GM21723 (cell line): ENCODE results near the gene STRN4.
A peak's percentile ranks its signal among the peaks of the same experiment; 100 is the strongest.
"Not testable (repeated sequence)": the region's sequence is repeated elsewhere in the genome, so short reads cannot be mapped to it uniquely, and the experiment has no call there.

ENCODE experiments used
- ATAC-seq: cut with Tn5 transposase; IDR thresholded peaks from one replicate; pipeline ENCODE4 v1.9.1; 2021; ENCODE audit warnings: mild to moderate bottlenecking, moderate library complexity; ENCODE audit not compliant: unreplicated experiment

STRN4 gene

DNA sequence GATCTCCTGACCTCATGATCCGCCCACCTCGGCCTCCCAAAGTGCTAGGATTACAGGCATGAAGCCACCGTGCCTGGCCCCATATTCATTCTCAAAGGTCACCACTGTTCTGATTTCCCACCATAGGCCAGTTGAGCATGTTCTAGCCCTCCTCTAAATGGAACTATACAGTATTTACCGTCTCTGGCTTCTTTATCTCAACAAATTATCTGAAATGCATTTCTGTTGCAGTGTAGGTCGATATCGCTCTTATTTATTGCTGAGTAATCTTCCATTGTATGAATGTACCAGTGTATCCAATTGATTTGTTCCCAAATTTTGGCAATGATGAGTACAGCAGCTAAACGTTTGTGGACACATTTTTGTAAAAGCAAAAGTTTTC lies 26.8 kb upstream of the STRN4 start:
- ATAC-seq: no peak

DNA sequence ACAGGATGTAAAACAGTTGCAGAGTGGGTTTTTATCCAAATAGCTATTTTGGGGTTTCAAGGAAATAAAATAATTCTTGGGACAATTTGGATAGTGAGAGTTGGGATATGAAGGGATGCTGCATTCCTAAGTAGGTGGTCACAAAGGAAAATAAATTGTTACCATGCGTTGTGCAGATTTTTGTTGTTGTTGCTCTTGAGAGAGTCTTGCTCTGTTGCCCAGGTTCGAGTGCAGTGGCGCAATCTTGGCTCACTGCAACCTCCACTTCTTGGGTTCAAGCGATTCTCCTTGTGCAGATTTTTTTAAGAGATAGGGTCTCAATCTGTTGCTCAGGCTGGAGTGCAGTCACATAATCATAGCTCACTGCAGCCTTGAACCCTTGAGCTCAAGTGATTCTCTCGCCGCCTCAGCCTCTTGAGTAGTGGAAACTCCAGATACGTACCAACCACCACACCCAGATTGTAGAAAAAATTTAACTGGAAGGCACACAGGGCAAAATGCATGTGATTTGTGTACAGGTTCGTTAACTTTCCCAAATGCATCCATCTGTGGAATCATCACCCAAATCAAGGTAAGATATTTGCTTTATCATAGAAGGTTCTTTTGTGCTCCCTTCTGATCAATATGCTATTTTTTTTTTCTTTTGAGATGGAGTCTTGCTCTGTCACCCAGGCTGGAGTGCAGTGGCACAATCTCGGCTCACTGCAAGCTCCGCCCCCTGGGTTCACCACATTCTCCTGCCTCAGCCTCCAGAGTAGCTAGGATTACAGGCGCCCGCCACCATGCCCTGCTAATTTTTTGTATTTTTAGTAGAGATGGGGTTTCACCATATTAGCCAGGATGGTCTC lies 26.1 kb upstream of the STRN4 start:
- ATAC-seq: no peak

DNA sequence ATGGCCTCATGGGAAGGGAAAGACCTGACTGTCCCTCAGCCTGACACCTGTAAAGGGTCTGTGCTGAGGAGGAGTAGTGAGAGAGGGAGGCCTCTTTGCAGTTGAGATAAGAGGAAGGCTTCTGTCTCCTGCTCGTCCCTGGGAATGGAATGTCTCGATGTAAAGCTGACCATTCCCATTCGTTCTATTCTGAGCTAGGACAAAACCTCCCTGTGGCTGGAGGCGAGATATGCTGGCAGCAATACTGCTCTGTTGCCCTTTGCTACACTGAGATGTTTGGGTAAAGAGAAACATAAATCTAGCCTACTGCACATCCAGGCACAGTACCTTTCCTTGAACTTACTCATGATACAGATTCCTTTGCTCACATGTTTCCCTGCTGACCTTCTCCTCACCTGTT lies 22.5 kb upstream of the STRN4 start:
- ATAC-seq: not testable (repeated sequence)

DNA sequence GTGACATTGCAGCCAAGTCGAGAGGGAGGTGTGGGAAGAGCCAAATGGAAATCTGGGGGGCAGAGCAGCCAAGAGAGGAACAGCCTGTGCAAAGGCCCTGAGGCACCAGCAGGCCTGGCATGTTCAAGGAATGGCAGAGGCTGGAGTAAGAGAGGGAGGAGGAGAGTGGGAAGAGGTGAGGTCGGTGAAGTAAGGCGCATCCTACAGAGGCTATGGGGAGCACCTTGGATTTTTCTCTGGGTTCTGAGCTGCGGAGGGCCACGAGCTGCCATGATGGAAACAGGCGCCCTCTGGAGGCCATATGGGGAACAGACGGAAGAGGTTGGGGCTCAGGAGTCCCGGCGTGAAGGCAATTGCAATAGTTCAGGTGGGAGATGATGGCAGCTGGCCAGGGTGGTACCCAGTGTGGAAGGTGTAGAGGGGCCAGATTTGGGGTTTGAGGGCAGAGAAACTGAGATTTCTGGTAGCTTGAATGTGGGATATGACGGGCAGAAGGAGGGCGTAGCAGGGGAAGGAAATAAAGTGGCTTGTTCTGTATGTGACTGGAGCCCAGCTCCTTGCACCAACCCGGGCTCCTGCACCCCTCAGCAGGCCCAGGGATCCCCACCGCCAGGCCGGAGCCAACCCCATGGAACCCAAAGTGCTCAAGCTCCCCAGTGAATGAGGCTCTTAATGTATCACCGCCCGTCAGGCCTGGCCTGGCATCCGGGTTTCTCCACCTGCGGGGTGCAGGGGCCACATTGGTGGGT lies 20.5 kb upstream of the STRN4 start:
- ATAC-seq: no peak

DNA sequence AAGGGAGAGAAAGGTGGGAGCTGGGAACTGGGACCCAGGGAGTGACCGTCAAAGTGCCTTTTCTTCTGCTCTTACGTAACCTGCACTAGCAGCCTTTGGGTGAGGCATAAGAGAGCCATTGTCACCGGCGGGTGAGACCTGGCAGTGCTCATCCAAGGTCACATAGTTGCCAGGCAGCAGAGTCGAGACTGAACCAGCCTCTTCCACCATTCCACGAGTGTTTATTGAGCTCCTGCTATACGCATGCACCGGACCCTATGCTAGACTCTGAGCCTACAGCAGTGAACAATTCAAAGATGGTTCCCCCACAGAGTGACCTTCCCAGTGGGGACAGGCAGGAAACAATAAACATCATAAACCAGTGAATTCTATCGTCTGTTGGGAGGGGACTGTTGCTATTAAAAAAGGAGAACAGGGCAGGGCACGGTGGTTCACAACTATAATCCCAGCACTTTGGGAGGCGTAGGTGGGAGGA lies 18.6 kb upstream of the STRN4 start:
- ATAC-seq: no peak

DNA sequence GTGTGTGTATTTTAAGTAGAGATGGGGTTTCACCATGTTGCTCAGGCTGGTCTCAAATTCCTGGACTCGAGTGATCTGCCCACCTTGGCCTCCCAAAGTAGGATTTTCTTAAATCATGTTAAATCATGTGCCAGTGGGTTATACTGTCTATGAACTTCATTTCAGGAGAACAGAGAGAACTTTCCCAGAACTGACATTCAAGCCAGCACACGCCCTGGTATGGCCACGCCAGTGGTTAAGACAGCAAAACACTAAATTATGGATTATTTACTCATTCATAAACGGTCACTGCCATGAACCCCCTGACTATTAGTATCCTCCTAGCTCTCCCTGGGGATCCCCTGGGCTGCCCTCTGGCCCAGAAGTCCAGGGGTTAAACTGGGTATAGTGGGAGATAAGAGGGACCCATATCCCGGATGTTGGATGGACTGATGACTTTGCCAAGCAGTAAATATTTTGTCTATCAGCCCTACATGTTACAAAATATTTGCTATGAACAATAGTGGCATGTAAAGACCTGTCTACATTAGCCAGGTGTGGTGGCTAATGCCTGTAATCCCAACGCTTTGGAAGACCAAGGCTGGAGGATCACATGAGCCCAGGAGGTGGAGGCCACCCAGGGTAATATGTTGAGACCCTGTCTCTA lies 16.1 kb upstream of the STRN4 start:
- ATAC-seq: no peak

DNA sequence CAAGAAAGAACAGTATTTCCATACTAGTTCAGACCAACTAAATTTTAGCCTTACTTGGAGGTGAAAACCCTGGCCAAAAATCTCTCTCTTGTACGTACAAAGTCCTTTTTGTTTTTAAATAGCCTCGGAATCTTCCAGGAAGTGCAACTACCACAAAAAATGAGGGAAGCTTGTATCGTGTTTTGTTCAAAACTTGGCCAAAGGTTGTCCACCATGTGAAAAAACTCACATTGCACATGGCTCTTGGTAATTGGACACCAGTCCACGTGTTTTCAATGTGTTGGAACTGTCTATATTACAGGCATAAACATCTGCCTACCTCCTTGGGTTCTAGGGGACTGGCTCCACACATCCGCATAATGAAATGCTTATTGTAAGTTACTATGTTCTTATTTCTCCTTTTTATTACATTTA lies 15.2 kb upstream of the STRN4 start:
- ATAC-seq: no peak

DNA sequence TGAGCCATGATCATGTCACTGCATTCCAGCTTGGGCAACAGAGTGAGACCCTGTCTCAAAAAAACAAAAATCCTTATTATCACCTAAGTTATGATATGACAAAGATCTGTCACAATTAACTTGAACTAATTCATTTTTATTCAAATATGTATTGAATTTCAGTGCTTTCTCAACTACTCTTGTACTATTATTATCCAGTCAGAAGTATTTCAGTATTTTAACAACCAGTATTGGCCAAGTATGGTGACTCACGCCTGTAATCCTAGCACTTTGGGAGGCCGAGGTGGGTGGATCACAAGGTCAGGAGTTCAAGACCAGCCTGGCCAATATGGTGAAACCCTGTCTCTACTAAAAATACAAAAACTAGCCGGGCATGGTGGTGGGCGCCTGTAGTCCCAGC lies 14.6 kb upstream of the STRN4 start:
- not testable (repeated sequence) for ATAC-seq

DNA sequence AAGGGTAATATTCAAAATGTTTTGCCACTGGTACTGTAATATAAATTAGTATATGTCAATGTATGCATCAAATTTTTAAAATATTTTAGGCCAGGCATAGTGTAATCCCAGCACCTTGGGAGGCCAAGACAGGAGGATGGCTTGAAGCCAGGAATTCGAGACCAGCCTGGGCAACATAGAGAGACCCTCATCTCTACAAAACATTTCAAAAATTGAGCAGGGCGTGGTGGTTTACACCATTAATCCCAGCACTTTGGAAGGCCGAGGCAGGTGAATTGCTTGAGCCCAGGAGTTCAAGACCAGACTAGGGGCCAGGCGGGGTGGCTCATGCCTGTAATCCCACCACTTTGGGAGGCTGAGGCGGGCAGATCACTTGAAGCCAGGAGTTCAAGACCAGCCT lies 14.1 kb upstream of the STRN4 start:
- no peak for ATAC-seq

DNA sequence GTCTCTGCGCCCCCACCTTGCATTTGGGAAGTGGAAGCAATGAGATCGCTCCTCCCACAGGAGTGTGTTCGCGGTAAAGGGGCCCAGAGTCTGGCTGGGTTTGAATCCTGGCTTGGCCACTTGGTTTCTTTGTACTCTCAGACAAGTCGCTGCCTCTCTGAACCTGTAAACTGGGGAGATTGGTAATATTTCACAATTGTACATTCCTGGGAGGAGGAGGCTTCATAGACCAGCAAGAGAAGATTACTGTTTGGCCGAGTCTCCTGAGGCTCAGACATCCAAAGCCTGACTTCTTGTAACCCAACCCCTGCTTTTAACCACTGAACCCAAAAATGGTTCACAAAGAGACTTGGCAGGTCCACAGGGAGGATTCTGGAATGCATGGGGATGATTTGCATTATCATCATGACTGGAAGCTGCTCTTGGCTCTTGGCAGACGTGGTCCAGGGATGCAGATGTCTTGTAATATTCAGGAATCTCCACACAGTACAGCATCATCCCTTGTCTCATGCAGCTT lies 13.6 kb upstream of the STRN4 start:
- ATAC-seq: no peak

DNA sequence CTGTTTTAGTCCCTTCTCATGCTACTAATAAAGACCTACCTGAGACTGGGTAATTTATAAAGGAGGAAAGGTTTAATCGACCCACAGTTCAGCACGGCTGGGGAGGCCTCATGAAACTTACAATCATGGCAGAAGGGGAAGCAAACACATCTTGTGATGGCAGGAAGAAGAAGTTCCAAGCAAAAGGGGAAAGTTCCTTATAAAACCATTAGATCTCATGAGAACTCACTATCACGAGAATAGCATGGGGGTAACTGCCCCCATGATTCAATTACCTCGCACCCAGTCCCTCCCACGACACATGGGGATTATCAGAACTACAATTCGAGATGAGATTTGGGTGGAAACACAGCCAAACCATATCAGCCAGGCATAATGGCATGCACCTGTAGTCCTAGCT lies 13.0 kb upstream of the STRN4 start:
- no peak for ATAC-seq

DNA sequence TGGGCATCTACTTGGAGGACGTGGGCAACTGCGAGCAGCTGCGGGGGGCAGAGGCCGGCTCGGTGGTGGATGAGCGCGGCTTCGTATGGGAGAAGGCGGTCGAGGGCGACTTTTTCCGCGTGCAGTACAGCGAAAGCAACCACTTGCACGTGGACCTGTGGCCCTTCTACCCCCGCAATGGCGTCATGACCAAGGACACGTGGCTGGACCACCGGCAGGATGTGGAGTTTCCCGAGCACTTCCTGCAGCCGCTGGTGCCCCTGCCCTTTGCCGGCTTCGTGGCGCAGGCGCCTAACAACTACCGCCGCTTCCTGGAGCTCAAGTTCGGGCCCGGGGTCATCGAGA lies 10.3 kb upstream of the STRN4 start:
- no peak for ATAC-seq

DNA sequence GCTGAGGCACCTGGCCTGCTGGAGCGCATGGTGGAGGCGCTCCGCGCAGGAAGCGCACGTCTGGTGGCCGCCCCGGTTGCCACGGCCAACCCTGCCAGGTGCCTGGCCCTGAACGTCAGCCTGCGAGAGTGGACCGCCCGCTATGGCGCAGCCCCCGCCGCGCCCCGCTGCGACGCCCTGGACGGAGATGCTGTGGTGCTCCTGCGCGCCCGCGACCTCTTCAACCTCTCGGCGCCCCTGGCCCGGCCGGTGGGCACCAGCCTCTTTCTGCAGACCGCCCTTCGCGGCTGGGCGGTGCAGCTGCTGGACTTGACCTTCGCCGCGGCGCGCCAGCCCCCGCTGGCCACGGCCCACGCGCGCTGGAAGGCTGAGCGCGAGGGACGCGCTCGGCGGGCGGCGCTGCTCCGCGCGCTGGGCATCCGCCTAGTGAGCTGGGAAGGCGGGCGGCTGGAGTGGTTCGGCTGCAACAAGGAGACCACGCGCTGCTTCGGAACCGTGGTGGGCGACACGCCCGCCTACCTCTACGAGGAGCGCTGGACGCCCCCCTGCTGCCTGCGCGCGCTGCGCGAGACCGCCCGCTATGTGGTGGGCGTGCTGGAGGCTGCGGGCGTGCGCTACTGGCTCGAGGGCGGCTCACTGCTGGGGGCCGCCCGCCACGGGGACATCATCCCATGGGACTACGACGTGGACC lies 9.7 kb upstream of the STRN4 start:
- ATAC-seq: no peak

DNA sequence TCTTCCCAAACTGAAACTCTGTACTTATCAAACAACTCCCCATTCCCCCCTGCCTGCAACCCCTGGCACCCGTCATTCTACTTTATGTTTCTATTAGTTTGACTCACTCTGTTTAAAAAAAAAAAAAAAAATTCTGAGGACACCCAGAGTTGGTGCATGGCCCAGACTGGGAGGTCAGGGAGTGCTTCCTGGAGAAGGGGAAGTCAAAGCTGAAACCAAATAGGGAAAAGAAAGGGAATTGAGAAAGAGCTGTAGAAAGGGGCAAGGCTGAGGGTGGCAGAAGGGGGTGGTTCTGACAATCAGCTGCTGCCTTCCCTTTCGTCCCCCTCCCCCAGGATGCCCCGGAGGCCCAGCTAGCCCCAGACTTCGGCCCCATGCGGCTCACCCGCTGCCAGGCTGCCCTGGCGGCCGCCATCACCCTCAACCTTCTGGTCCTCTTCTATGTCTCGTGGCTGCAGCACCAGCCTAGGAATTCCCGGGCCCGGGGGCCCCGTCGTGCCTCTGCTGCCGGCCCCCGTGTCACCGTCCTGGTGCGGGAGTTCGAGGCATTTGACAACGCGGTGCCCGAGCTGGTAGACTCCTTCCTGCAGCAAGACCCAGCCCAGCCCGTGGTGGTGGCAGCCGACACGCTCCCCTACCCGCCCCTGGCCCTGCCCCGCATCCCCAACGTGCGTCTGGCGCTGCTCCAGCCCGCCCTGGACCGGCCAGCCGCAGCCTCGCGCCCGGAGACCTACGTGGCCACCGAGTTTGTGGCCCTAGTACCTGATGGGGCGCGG lies 9.0 kb upstream of the STRN4 start:
- no peak for ATAC-seq

DNA sequence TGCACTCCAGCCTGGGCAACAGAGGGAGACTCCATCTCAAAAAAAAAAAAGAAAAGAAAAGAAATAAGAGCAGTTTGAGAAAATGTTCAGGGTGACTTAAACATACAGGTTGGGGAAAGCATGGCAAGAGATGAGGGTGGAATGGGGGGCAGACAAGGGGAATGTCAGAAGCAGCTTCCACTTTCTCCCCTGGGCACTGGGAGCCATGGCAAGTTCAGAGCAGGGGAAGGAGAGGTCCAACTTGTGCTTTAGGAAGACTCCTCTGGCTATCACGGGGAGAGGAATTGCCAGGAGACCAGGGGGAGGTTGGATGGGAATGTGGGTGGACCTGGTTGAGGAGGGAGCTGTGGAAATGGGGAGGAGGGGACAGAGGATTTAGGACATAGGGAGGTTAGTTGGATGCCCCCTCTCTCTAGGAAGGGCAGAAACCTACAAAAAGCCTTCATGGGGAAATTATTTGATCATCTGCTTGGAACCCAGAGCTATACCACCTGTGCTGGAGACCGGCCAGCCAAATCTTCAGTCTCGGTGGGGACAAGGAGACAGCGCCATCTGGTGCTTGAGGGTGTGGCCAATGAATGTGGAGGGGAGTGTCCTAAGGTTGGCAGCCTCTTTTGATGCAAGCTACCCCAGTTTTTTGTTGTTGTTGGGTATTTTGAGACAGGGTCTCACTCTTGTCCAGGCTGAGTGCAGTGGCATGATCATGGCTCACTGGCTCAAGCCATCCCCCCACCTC lies 7.3 kb upstream of the STRN4 start:
- no peak for ATAC-seq

DNA sequence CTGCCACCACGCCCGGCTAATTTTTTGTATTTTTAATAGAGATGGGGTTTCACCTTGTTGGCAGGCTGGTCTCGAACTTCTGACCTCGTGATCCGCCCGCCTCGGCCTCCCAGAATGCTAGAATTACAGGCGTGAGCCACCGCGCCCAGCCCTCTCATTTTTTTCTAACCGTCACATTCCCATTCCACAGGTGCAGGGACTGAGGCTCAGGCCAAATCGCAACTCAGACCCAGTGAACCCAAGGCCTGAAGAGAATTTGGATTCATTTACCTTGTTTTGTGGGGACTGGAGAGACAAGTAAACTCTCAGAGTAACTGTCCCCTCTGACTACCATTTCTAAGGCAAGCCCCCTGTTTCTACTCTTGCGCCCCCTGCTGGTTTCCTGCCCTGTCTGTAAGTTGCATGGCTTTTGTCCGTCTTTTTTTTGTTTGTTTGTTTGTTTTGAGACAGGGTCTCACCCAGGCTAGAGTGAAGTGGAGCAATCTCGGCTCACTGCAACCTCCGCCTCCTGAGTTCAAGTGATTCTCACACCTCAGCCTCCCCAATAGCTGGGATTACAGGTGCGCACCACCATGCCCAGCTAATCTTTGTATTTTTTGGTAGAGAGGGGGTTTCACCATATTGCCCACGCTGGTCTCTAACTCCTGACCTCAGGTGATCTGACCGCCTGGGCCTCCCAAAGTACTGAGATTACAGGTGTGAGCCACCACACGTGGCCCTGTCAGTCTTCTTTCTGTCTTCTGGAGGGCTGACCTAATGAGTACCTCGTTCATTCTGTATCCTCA lies 2.3 kb upstream of the STRN4 start:
- no peak for ATAC-seq

DNA sequence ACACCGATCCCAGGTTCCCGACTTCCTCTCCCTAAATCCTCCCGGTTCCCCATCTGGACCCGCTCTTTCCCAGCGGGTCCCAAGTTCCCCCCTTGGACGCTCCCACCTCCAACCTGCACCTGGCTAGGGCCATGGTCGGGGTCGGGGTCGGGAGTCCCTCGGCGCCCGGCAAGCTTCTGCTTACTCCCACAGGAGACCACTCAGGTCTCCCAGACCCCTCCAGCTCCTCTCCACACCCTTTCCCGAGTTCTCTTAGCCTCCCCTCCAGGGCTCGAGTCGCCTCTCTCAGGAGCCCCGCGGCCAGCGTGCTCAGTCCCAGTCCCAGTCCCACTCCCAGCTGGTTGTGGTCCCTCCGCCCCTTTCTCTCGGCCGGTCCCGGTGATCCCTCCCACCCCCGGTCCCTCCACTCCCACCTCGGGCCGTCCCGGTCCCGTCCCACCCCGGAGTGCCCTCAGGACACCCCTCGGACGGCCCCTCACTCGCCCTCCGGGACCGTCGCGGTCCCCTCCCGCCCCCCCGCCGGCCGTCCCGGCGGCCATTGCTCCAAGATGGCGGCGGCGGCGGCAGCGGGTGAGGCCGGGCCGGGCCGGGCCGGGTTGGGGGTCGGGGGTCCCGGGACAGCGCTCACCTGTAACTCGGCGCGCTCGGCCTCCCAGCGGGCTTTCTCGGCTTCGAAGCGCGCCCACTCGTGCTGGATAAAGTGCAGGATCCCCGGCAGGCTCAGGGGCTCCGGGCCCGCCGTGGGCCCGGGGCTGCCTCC lies 549 bp downstream of the STRN4 start, which contains the start of gene FKRP:
FKRP (plus strand) TSS at position 537 of the 760 bp plus-strand sequence. CDS start 9,394 bp downstream, outside the sequence.
- peak; percentile 41 for ATAC-seq

DNA sequence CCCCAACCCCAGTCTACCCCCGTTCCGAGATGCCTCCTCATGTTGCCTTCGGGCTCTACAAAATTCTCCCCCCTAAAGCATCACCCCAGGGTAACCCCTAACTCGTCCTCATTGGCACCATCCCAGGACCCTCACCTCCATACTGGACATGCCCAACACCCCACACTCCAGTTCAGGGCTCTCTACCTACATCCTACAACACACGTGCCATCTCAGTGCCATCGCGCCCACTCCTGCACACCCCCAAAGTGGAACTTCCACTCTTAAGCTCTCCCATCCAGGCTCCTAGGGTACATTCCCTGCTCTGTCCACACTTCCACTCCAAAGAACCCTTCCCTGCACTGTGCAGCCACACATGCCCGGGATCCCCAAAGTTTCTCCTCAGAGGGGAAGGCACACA lies 1.2 kb downstream of the STRN4 start:
- ATAC-seq: no peak
